Panc1 (cell line): ENCODE results near the gene SGF29. TPM values are rescaled to one million over a fixed set of nuclear protein-coding genes. Genes with fewer than 3 reads are reported as not detected.
"Not testable (repeated sequence)": the region's sequence is repeated elsewhere in the genome, so short reads cannot be mapped to it uniquely, and the experiment has no call there.

Source experiments
- ATAC-seq: fragments of 200-7000 bp; cut with Tn5 transposase; 2 replicates; pipeline ENCODE4 v1.9.1; 2020; ENCODE audit warnings: mild to moderate bottlenecking, moderate library complexity
- BruUV-seq: library from RNA; stranded (reverse); fragments of 400-500 nt; replicated peaks from 2 replicates; lab custom pipeline; 2021; lab: Mats Ljungman, UMichigan
- CTCF ChIA-PET: fragments of 300-600 bp; sonication (Branson Sonifier 250); formaldehyde crosslinking; loops from one replicate; lab custom pipeline; 2022; ENCODE audit warnings: antibody characterized with exemption; lab: Charles Lee
- POLR2A ChIA-PET: fragments of 300-600 bp; sonication (Branson Sonifier 250); formaldehyde crosslinking; loops from one replicate; lab custom pipeline; 2022; ENCODE audit warnings: antibody characterized with exemption; lab: Charles Lee
- DNase-seq: peaks from one replicate; pipeline ENCODE4 v3.0.0-alpha.2; 2010; ENCODE audit warnings: low read depth, low spot score
- H3K27ac ChIP-seq: 2 replicates; pipeline ENCODE4 v1.5.1; 2011; ENCODE audit warnings: mild to moderate bottlenecking, low read length, inconsistent platforms
- H3K27me3 ChIP-seq: fragments of 200-500 bp; sonication (Bioruptor generic); 2 replicates; pipeline ENCODE4 v1.6.0; 2014; ENCODE audit warnings: low read length, inconsistent platforms; ENCODE audit not compliant: control insufficient read depth, insufficient read depth
- H3K36me3 ChIP-seq: fragments of 200-500 bp; sonication (Bioruptor generic); 2 replicates; pipeline ENCODE4 v1.5.1; 2014; ENCODE audit warnings: inconsistent platforms, mild to moderate bottlenecking, low read length, moderate library complexity; ENCODE audit not compliant: control insufficient read depth, insufficient read depth
- H3K4me1 ChIP-seq: 2 replicates; pipeline ENCODE4 v1.5.1; 2011; ENCODE audit warnings: inconsistent platforms, mild to moderate bottlenecking, low read length, moderate library complexity; ENCODE audit not compliant: control insufficient read depth, insufficient read depth
- H3K4me3 ChIP-seq, 2 experiments: 2 replicates each; pipeline ENCODE4 v1.5.1; 2011 to 2012; ENCODE audit warnings: low read depth in 2 of 2, low read length in 2 of 2, mild to moderate bottlenecking in 2 of 2, inconsistent platforms in 1 of 2, moderate library complexity in 1 of 2
- H3K9me3 ChIP-seq: fragments of 200-500 bp; sonication (Bioruptor generic); 2 replicates; pipeline ENCODE4 v1.5.1; 2014; ENCODE audit warnings: low read depth, mild to moderate bottlenecking, inconsistent platforms, low read length, moderate library complexity; ENCODE audit not compliant: control insufficient read depth, insufficient read depth
- CTCF ChIP-seq: fragments of 450-650 bp; IDR thresholded peaks from 2 replicates; pipeline ENCODE4 v1.5.1; 2017; ENCODE audit warnings: mild to moderate bottlenecking
- in situ Hi-C: cut with HindIII; loops from 2 replicates; pipeline ENCODE4 v1.10.0; 2016; ENCODE audit warnings: low sequenced_read_pairs, low pct_unique_long_range_greater_than_20kb
- intact Hi-C: fragments of 100-400 bp; cut with micrococcal nuclease; formaldehyde crosslinking; loops from one replicate; pipeline ENCODE4 v1.10.0; 2022; ENCODE audit not compliant: unreplicated experiment
- total RNA-seq: library from RNA; stranded (reverse); gene quantifications from one replicate; pipeline ENCODE4 v1.2.1, GENCODE V29; 2021; ENCODE audit not compliant: unreplicated experiment

The SGF29 gene
- total RNA-seq, 1 experiment from 2014 or later: 29.5 TPM

GRCh38 chr16:28612359-28613280 is 58.9 kb downstream of the SGF29 start:
- in situ Hi-C loops, intact Hi-C loops: not testable (repeated sequence)
- peak; percentile 54 for ATAC-seq

GRCh38 chr16:28613912-28614311 is 60.2 kb downstream of the SGF29 start:
- DNase-seq, BruUV-seq, CTCF ChIA-PET, H3K4me3 ChIP-seq, POLR2A ChIA-PET, H3K27ac ChIP-seq, ATAC-seq, H3K27me3 ChIP-seq, H3K36me3 ChIP-seq, H3K4me1 ChIP-seq, intact Hi-C loops, H3K9me3 ChIP-seq, in situ Hi-C loops: not testable (repeated sequence)

More at GRCh38 chr16:28612359-28613280, 58.9 kb downstream of the SGF29 start:
- H3K27ac ChIP-seq, H3K4me1 ChIP-seq, H3K36me3 ChIP-seq, POLR2A ChIA-PET, BruUV-seq, H3K27me3 ChIP-seq, CTCF ChIA-PET, H3K9me3 ChIP-seq, DNase-seq, H3K4me3 ChIP-seq: not testable (repeated sequence)

GRCh38 chr16:28614561-28614960 is 60.8 kb downstream of the SGF29 start:
- H3K4me1 ChIP-seq, CTCF ChIA-PET, POLR2A ChIA-PET, BruUV-seq, H3K4me3 ChIP-seq, H3K27ac ChIP-seq, ATAC-seq, H3K36me3 ChIP-seq, in situ Hi-C loops, intact Hi-C loops, DNase-seq, H3K27me3 ChIP-seq, H3K9me3 ChIP-seq: not testable (repeated sequence)

GRCh38 chr16:28615486-28616223 is 61.9 kb downstream of the SGF29 start:
- ATAC-seq (peak; percentile 46; the same call in 1 of the 2 replicates), DNase-seq (peak; percentile 20)
- intact Hi-C loops, H3K36me3 ChIP-seq, in situ Hi-C loops, H3K4me3 ChIP-seq, POLR2A ChIA-PET, H3K27me3 ChIP-seq, H3K4me1 ChIP-seq, BruUV-seq, H3K27ac ChIP-seq, H3K9me3 ChIP-seq: not testable (repeated sequence)
- CTCF ChIA-PET: interaction anchor here (0.6 kb wide), 1 partner anchor 61 kb away, joined by 3 read pairs; no protein-coding TSS in a partner anchor
- TF ChIP-seq CTCF: peak; percentile 88
